GM12878 (cell line): ENCODE data around the gene UBC. TPM values are rescaled to one million over a fixed set of nuclear protein-coding genes. Genes with fewer than 3 reads are reported as not detected.

Experiments used
- ATAC-seq: fragments of 200-7000 bp; cut with Tn5 transposase; 3 replicates; pipeline ENCODE4 v1.9.1; 2020; ENCODE audit warnings: mild to moderate bottlenecking, moderate library complexity
- BruUV-seq: library from RNA; stranded (reverse); fragments of 400-500 nt; replicated peaks from 2 replicates; lab custom pipeline; 2021; lab: Mats Ljungman, UMichigan
- CTCF ChIA-PET: fragments of 300-600 bp; sonication (Branson Sonifier 250); formaldehyde crosslinking; extraction: SDS; loops from one replicate; lab custom pipeline; 2021; ENCODE audit warnings: inconsistent platforms; lab: Yijun Ruan, JAX
- POLR2A ChIA-PET: fragments of 350-600 bp; formaldehyde crosslinking; extraction: SDS; loops from one replicate; lab custom pipeline; 2021; ENCODE audit warnings: inconsistent platforms; lab: Charles Lee
- RAD21 ChIA-PET: fragments of 300-600 bp; sonication (Branson Sonifier 250); formaldehyde crosslinking; loops from one replicate; lab custom pipeline; 2023; ENCODE audit warnings: antibody characterized with exemption; ENCODE audit not compliant: unreplicated experiment; lab: Charles Lee
- SMC1A ChIA-PET: fragments of 300-600 bp; sonication (Branson Sonifier 250); formaldehyde crosslinking; loops from one replicate; lab custom pipeline; 2023; ENCODE audit not compliant: unreplicated experiment, uncharacterized antibody; lab: Charles Lee
- DNase-seq: peaks from one replicate; pipeline ENCODE4 v3.0.0-alpha.2; 2011; ENCODE audit warnings: low read depth, low spot score
- FAIRE-seq: peaks from 3 replicates; lab custom pipeline; 2011; peaks lifted over from hg19 to GRCh38; lab: Jason Lieb, UNC
- H2AFZ ChIP-seq: 2 replicates; pipeline ENCODE4 v1.6.0; 2011; ENCODE audit warnings: low read depth, low read length, control low read depth; ENCODE audit not compliant: control insufficient read depth
- H3K27ac ChIP-seq: 2 replicates; pipeline ENCODE4 v1.5.1; 2011; ENCODE audit warnings: control low read depth; ENCODE audit not compliant: control insufficient read depth, insufficient read depth
- H3K27me3 ChIP-seq, 2 experiments: replicated peaks in 1 of 2; 2 replicates each; pipeline versions ENCODE4 v1.6.0 to v1.6.1; 2011; ENCODE audit warnings: low read length in 1 of 2; ENCODE audit not compliant: control insufficient read depth in 2 of 2, insufficient read depth in 2 of 2
- H3K36me3 ChIP-seq, 2 experiments: 2 replicates each; pipeline ENCODE4 v1.5.1; 2011; ENCODE audit warnings: low read length in 1 of 2; ENCODE audit not compliant: control insufficient read depth in 2 of 2, insufficient read depth in 2 of 2
- H3K4me1 ChIP-seq: 2 replicates; pipeline ENCODE4 v1.6.1; 2011; ENCODE audit warnings: mild to moderate bottlenecking, low read length, moderate library complexity, mixed read lengths; ENCODE audit not compliant: control insufficient read depth, insufficient read depth
- H3K4me2 ChIP-seq: 2 replicates; pipeline ENCODE4 v1.6.0; 2011; ENCODE audit warnings: control low read depth; ENCODE audit not compliant: control insufficient read depth, insufficient read depth
- H3K4me3 ChIP-seq: fragments of 200-600 bp; sonication (generic); 2 replicates; pipeline ENCODE4 v1.5.1; 2016
- H3K79me2 ChIP-seq: 2 replicates; pipeline ENCODE4 v1.6.0; 2011; ENCODE audit warnings: low read length; ENCODE audit not compliant: control insufficient read depth, insufficient read depth
- H3K9ac ChIP-seq: 2 replicates; pipeline ENCODE4 v1.8.0; 2011; ENCODE audit warnings: low read length, control low read depth, mixed read lengths; ENCODE audit not compliant: control insufficient read depth, insufficient read depth
- H3K9me3 ChIP-seq: replicated peaks from 3 replicates; pipeline ENCODE4 v1.5.1; 2011; ENCODE audit warnings: mild to moderate bottlenecking, low read length; ENCODE audit not compliant: control insufficient read depth, insufficient read depth
- H4K20me1 ChIP-seq: 2 replicates; pipeline ENCODE4 v1.6.0; 2011; ENCODE audit not compliant: control insufficient read depth, insufficient read depth
- BMI1 ChIP-seq: fragments of 450-650 bp; IDR thresholded peaks from 2 replicates; pipeline ENCODE4 v1.6.1; 2016; ENCODE audit warnings: mild to moderate bottlenecking, moderate library complexity, borderline replicate concordance
- CBX5 ChIP-seq: sonication (generic); IDR thresholded peaks from 2 replicates; pipeline ENCODE4 v1.6.1; 2016; ENCODE audit warnings: low read depth, moderate library complexity, mild to moderate bottlenecking, inconsistent platforms
- CEBPB ChIP-seq, 2 experiments: fragments of 150-350 bp in 1 of 2; IDR thresholded peaks; 2 replicates each; pipeline ENCODE4 v1.6.1; 2012 to 2014; ENCODE audit warnings: low read depth in 2 of 2, low read length in 2 of 2, borderline replicate concordance in 1 of 2, inconsistent platforms in 1 of 2
- EED ChIP-seq: sonication (generic); IDR thresholded peaks from 2 replicates; pipeline ENCODE4 v1.6.1; 2016; ENCODE audit warnings: antibody characterized with exemption, low read depth
- EZH2 ChIP-seq: IDR thresholded peaks from 2 replicates; pipeline ENCODE4 v1.6.1; 2012; ENCODE audit warnings: low read depth, mild to moderate bottlenecking, control low read depth, inconsistent platforms, low read length, borderline replicate concordance; ENCODE audit not compliant: control insufficient read depth
- MEF2A ChIP-seq: IDR thresholded peaks from 2 replicates; pipeline ENCODE4 v1.6.1; 2011; ENCODE audit warnings: low read depth, mild to moderate bottlenecking, low read length, moderate library complexity; ENCODE audit not compliant: insufficient read depth
- POLR2AphosphoS2 ChIP-seq: IDR thresholded peaks from 2 replicates; pipeline ENCODE4 v1.6.1; 2011; ENCODE audit warnings: low read depth, mild to moderate bottlenecking, low read length, improper control_type of control experiment, moderate library complexity
- SMAD5 ChIP-seq: IDR thresholded peaks from 2 replicates; pipeline ENCODE4 v1.6.1; 2016; ENCODE audit warnings: antibody characterized with exemption, low read depth
- SMARCA5 ChIP-seq: fragments of 450-650 bp; IDR thresholded peaks from 2 replicates; pipeline ENCODE4 v1.6.1; 2017; ENCODE audit warnings: mild to moderate bottlenecking
- SMC3 ChIP-seq: IDR thresholded peaks from 2 replicates; pipeline ENCODE4 v1.6.1; 2011; ENCODE audit warnings: low read length, improper control_type of control experiment, borderline replicate concordance
- TBL1XR1 ChIP-seq: IDR thresholded peaks from 2 replicates; pipeline ENCODE4 v1.6.1; 2012; ENCODE audit warnings: low read depth, low read length, improper control_type of control experiment
- ZNF207 ChIP-seq: fragments of 450-650 bp; IDR thresholded peaks from 2 replicates; pipeline ENCODE4 v1.6.1; 2014; ENCODE audit warnings: antibody characterized with exemption, mild to moderate bottlenecking, borderline replicate concordance
- ZSCAN29 ChIP-seq: fragments of 450-650 bp; IDR thresholded peaks from 2 replicates; pipeline ENCODE4 v1.6.1; 2017; ENCODE audit warnings: mild to moderate bottlenecking, moderate library complexity
- whole genome bisulfite sequencing: methylation state at CpG from one replicate; pipeline ENCODE4 v1.1.6; 2016; ENCODE audit warnings: low lambda C conversion rate; ENCODE audit not compliant: insufficient replicate concordance, insufficient coverage; ENCODE audit errors: missing lambda C conversion rate; 5-methylcytosine and 5-hydroxymethylcytosine counted together
- in situ Hi-C: fragments of 300-500 bp; cut with MboI; formaldehyde crosslinking; loops from 9 replicates; pipeline ENCODE4 v1.14.3; 2018; ENCODE audit warnings: mixed read lengths
- intact Hi-C: fragments of 100-400 bp; cut with micrococcal nuclease; formaldehyde crosslinking; loops from one replicate; pipeline ENCODE4 v1.14.2; 2022; ENCODE audit not compliant: unreplicated experiment
- polyA plus RNA-seq, 11 experiments: library from polyadenylated mRNA; depleted of rRNA in 4 of 11; unstranded in 6 of 11; stranded (reverse) in 5 of 11; fragments of >200 nt; fragmentation: Nextera tagmentation in 4 of 11; fragmentation: Illumina TruSeq in 1 of 11; extraction: Ambion mirVana in 4 of 11; extraction: Trizol in 1 of 11; gene quantifications; 1 replicate in 1 of 11; 2 replicates in 10 of 11; pipeline versions ENCODE4 v1.2.1 to v1.2.3, GENCODE V29; 2011 to 2016; ENCODE audit warnings: inconsistent platforms in 2 of 11, missing spikeins in 2 of 11, low read depth in 1 of 11
- total RNA-seq, 4 experiments: library from RNA; depleted of rRNA in 3 of 4; stranded (reverse); fragments of >200 nt in 3 of 4; fragmentation: Illumina TruSeq in 1 of 4; extraction: Trizol in 1 of 4; gene quantifications; 2 replicates each; pipeline versions ENCODE4 v1.2.1 to v1.2.3, GENCODE V29; 2013 to 2021
- TF ChIP-seq, protein P1 (sequence below): fragments of 450-650 bp; IDR thresholded peaks from 2 replicates; pipeline ENCODE4 v1.6.1; 2017; ENCODE audit warnings: mild to moderate bottlenecking, moderate library complexity
- TF ChIP-seq, protein P2 (sequence below): fragments of 450-650 bp; IDR thresholded peaks from 2 replicates; pipeline ENCODE4 v1.6.1; 2017; ENCODE audit warnings: borderline replicate concordance
- TF ChIP-seq, protein P3 (sequence below): fragments of 450-650 bp; IDR thresholded peaks from 2 replicates; pipeline ENCODE4 v1.6.1; 2018; ENCODE audit warnings: borderline replicate concordance, mild to moderate bottlenecking; ENCODE audit not compliant: partially characterized antibody

UBC gene
- total and polyA plus RNA-seq, 10 of the 15 experiments (the other 5 are each of a cell fraction or from before 2014, with no cell fraction given): 653 to 1,666 (median 874) TPM

DNA sequence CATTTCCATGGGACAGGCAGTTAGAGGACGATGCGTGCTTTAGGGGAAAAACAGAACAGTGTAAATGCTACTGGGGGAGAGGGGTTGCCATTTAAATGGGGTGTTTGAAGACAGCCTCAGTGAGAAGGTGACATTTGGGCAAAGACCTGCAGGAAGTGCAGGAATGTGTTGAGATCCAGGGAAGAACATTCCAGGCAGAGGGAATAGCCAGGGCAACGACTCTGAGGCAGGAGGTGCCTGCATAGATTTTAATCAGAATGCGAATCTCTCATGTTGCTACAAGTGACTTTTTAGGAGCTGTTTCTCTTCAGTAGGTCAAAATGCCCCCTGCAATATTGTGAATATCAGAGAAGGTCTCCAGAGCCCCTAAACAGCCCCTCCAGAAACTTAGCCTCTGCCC, 43.2 kb downstream of the UBC start (continued):
- TF ChIP-seq, protein P1, sequence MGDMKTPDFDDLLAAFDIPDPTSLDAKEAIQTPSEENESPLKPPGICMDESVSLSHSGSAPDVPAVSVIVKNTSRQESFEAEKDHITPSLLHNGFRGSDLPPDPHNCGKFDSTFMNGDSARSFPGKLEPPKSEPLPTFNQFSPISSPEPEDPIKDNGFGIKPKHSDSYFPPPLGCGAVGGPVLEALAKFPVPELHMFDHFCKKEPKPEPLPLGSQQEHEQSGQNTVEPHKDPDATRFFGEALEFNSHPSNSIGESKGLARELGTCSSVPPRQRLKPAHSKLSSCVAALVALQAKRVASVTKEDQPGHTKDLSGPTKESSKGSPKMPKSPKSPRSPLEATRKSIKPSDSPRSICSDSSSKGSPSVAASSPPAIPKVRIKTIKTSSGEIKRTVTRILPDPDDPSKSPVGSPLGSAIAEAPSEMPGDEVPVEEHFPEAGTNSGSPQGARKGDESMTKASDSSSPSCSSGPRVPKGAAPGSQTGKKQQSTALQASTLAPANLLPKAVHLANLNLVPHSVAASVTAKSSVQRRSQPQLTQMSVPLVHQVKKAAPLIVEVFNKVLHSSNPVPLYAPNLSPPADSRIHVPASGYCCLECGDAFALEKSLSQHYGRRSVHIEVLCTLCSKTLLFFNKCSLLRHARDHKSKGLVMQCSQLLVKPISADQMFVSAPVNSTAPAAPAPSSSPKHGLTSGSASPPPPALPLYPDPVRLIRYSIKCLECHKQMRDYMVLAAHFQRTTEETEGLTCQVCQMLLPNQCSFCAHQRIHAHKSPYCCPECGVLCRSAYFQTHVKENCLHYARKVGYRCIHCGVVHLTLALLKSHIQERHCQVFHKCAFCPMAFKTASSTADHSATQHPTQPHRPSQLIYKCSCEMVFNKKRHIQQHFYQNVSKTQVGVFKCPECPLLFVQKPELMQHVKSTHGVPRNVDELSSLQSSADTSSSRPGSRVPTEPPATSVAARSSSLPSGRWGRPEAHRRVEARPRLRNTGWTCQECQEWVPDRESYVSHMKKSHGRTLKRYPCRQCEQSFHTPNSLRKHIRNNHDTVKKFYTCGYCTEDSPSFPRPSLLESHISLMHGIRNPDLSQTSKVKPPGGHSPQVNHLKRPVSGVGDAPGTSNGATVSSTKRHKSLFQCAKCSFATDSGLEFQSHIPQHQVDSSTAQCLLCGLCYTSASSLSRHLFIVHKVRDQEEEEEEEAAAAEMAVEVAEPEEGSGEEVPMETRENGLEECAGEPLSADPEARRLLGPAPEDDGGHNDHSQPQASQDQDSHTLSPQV: no peak
- TF ChIP-seq SMARCA5: no peak

DNA sequence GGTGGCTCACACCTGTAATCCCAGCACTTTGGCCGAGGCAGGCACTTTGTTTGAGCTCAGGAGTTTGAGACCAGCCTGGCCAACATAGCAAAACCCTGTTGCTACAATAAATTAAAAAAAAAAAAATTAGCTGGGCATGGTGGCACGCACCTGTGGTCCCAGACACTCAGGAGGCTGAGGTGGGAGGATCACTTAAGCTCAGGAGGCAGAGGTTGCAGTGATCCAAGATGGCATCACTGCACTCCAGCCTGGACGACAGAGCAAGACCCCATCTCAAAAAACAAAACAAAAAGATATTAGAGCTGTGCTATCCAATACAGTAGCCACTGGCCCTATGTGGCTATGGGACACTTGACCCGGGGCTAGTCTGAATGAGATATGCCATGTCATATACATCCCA, 43.9 kb downstream of the UBC start:
- Histone ChIP-seq H3K9me3 (no peaks in the 10 kb centered on the region), H3K4me3 (no peak overlapping the region), H4K20me1 (no peaks in the 10 kb centered on the region), H3K27ac (no peak overlapping the region), H3K27me3 (no peaks in the 10 kb centered on the region), H3K36me3 (no peaks in the 10 kb centered on the region), H3K79me2 (no peaks in the 10 kb centered on the region), H2AFZ (no peak overlapping the region), H3K9ac (no peak overlapping the region), H3K4me1 (peaks cover 21% of the 10 kb centered on the region), H3K4me2 (no peak overlapping the region)
- ChIA-PET POLR2A (no interaction called here), RAD21 (no interaction called here), CTCF (interaction anchor here (0.8 to 2.4 kb wide), 4 partner anchors 9 to 42 kb away, joined by 3 to 6 read pairs (median 4); no protein-coding TSS in a partner anchor), SMC1A (interaction anchor here (1.6 kb wide), 1 partner anchor 30 kb away, joined by 4 read pairs; no protein-coding TSS in a partner anchor)
- no TSS peak for BruUV-seq
- intact Hi-C loops (no loop called here), in situ Hi-C loops (no loop called here)
- FAIRE-seq (no peak), DNase-seq (no peak), ATAC-seq (no peak)
- 76% methylated on average over 4 of the region's 4 CpGs for WGBS
- TF ChIP-seq EZH2: no peak
- no peak for TF ChIP-seq MEF2A
- no peak for TF ChIP-seq ZSCAN29
- TF ChIP-seq SMC3: no peak
- TF ChIP-seq ZNF207: no peak
- TF ChIP-seq POLR2AphosphoS2: no peak
- no peak for TF ChIP-seq EED
- no peak for TF ChIP-seq CBX5
- no peak for TF ChIP-seq TBL1XR1
- no peak for TF ChIP-seq CEBPB (IDR thresholded peaks at IDR 0.05; ENCODE audit: borderline replicate concordance in 1 of 2, low read depth in 2 of 2, low read length in 2 of 2)
- TF ChIP-seq, protein P2, sequence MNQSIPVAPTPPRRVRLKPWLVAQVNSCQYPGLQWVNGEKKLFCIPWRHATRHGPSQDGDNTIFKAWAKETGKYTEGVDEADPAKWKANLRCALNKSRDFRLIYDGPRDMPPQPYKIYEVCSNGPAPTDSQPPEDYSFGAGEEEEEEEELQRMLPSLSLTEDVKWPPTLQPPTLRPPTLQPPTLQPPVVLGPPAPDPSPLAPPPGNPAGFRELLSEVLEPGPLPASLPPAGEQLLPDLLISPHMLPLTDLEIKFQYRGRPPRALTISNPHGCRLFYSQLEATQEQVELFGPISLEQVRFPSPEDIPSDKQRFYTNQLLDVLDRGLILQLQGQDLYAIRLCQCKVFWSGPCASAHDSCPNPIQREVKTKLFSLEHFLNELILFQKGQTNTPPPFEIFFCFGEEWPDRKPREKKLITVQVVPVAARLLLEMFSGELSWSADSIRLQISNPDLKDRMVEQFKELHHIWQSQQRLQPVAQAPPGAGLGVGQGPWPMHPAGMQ: no peak
- no peak for TF ChIP-seq BMI1
- TF ChIP-seq, protein P3, sequence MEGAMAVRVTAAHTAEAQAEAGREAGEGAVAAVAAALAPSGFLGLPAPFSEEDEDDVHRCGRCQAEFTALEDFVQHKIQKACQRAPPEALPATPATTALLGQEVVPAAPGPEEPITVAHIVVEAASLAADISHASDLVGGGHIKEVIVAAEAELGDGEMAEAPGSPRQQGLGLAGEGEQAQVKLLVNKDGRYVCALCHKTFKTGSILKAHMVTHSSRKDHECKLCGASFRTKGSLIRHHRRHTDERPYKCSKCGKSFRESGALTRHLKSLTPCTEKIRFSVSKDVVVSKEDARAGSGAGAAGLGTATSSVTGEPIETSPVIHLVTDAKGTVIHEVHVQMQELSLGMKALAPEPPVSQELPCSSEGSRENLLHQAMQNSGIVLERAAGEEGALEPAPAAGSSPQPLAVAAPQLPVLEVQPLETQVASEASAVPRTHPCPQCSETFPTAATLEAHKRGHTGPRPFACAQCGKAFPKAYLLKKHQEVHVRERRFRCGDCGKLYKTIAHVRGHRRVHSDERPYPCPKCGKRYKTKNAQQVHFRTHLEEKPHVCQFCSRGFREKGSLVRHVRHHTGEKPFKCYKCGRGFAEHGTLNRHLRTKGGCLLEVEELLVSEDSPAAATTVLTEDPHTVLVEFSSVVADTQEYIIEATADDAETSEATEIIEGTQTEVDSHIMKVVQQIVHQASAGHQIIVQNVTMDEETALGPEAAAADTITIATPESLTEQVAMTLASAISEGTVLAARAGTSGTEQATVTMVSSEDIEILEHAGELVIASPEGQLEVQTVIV: no peak
- no peak for TF ChIP-seq SMAD5
